HepG2 (cell line): ENCODE measurements around the gene JMJD7.

ENCODE experiments used
- ELK4 ChIP-seq: sonication (generic); formaldehyde crosslinking; IDR thresholded peaks from 2 replicates; pipeline ENCODE4 v1.9.0; 2021; ENCODE audit warnings: missing genetic modification reagents, borderline replicate concordance
- TP53 ChIP-seq: sonication (generic); formaldehyde crosslinking; conservative IDR thresholded peaks from 2 replicates; pipeline ENCODE4 v1.4.0; 2020; ENCODE audit warnings: missing genetic modification reagents
- ZNF710 ChIP-seq: sonication (generic); formaldehyde crosslinking; IDR thresholded peaks from 2 replicates; pipeline ENCODE4 v1.5.0; 2020; ENCODE audit warnings: mild to moderate bottlenecking, missing genetic modification reagents, borderline replicate concordance

GRCh38 chr15:41866263-41866703 is 38.4 kb downstream of the JMJD7 start:
- no peak for TF ChIP-seq ZNF710 (CRISPR knock-in tag)
- TF ChIP-seq ELK4 (CRISPR knock-in tag), result no peak
- TF ChIP-seq TP53 (CRISPR knock-in tag), result no peak
